IMR-90 (cell line): ENCODE measurements around the gene P2RX3. TPM values are rescaled to one million over a fixed set of nuclear protein-coding genes. Genes with fewer than 3 reads are reported as not detected.

Source experiments
- ATAC-seq: fragments of 200-7000 bp; cut with Tn5 transposase; 2 replicates; pipeline ENCODE4 v1.9.1; 2020; ENCODE audit warnings: low read depth, mild to moderate bottlenecking, moderate library complexity
- BruUV-seq: library from RNA; stranded (reverse); fragments of 400-500 nt; replicated peaks from 2 replicates; lab custom pipeline; 2021; lab: Mats Ljungman, UMichigan
- CTCF ChIA-PET: fragments of 300-600 bp; formaldehyde crosslinking; extraction: SDS; loops from one replicate; lab custom pipeline; 2021; ENCODE audit warnings: antibody characterized with exemption; lab: Yijun Ruan, JAX
- POLR2A ChIA-PET: fragments of 300-600 bp; sonication (Branson Sonifier 250); formaldehyde crosslinking; loops from one replicate; lab custom pipeline; 2022; ENCODE audit warnings: antibody characterized with exemption; ENCODE audit not compliant: unreplicated experiment; lab: Charles Lee
- DNase-seq: peaks from one replicate; pipeline ENCODE4 v3.0.0; 2013
- H2AFZ ChIP-seq: replicated peaks from 2 replicates; pipeline ENCODE3; 2013; ENCODE audit warnings: low read length, mild to moderate bottlenecking; ENCODE audit not compliant: poor library complexity
- H2AK5ac ChIP-seq: 2 replicates; pipeline ENCODE4 v1.6.1; 2013; ENCODE audit warnings: low read depth, low read length, inconsistent platforms
- H2AK9ac ChIP-seq: replicated peaks from 2 replicates; pipeline ENCODE3; 2013; ENCODE audit warnings: mild to moderate bottlenecking, low read depth, low read length, moderate library complexity; ENCODE audit not compliant: poor library complexity
- H2BK120ac ChIP-seq: 2 replicates; pipeline ENCODE4 v1.6.1; 2013; ENCODE audit warnings: low read depth, low read length, inconsistent platforms
- H2BK15ac ChIP-seq: 3 replicates; pipeline ENCODE4 v1.6.1; 2013; ENCODE audit warnings: low read depth, low read length, inconsistent platforms
- H2BK20ac ChIP-seq: 2 replicates; pipeline ENCODE4 v1.6.1; 2013; ENCODE audit warnings: low read depth, mild to moderate bottlenecking, inconsistent platforms, low read length, moderate library complexity
- H2BK5ac ChIP-seq: 2 replicates; pipeline ENCODE4 v1.6.1; 2013; ENCODE audit warnings: mild to moderate bottlenecking, low read depth, low read length, inconsistent platforms; ENCODE audit not compliant: poor library complexity, severe bottlenecking
- H3K14ac ChIP-seq: replicated peaks from 2 replicates; pipeline ENCODE4 v1.6.1; 2013; ENCODE audit warnings: low read depth, low read length, inconsistent platforms
- H3K18ac ChIP-seq: 2 replicates; pipeline ENCODE4 v1.6.1; 2013; ENCODE audit warnings: low read depth, low read length, control low read depth
- H3K23ac ChIP-seq: 2 replicates; pipeline ENCODE4 v1.6.1; 2013; ENCODE audit warnings: low read depth, low read length, inconsistent platforms
- H3K27ac ChIP-seq: 2 replicates; pipeline ENCODE4 v1.5.1; 2013; ENCODE audit warnings: mild to moderate bottlenecking, control low read depth, low read length; ENCODE audit not compliant: insufficient read depth
- H3K27me3 ChIP-seq: 2 replicates; pipeline ENCODE4 v1.6.1; 2013; ENCODE audit warnings: low read length; ENCODE audit not compliant: control insufficient read depth, insufficient read depth
- H3K36me3 ChIP-seq: 2 replicates; pipeline ENCODE4 v1.6.1; 2013; ENCODE audit warnings: low read length, mixed read lengths; ENCODE audit not compliant: control insufficient read depth, insufficient read depth
- H3K4ac ChIP-seq: 2 replicates; pipeline ENCODE4 v1.6.1; 2013; ENCODE audit warnings: low read depth, low read length, inconsistent platforms
- H3K4me1 ChIP-seq: 2 replicates; pipeline ENCODE4 v1.6.1; 2013; ENCODE audit warnings: low read length, mixed read lengths; ENCODE audit not compliant: control insufficient read depth, insufficient read depth
- H3K4me2 ChIP-seq: 2 replicates; pipeline ENCODE4 v1.6.1; 2013; ENCODE audit warnings: low read depth, mild to moderate bottlenecking, control low read depth, low read length, moderate library complexity
- H3K4me3 ChIP-seq: 2 replicates; pipeline ENCODE4 v1.5.1; 2013; ENCODE audit warnings: low read depth, mild to moderate bottlenecking, control low read depth, low read length, moderate library complexity; ENCODE audit not compliant: insufficient read depth
- H3K56ac ChIP-seq: 2 replicates; pipeline ENCODE4 v1.6.1; 2013; ENCODE audit warnings: low read length, inconsistent platforms; ENCODE audit not compliant: insufficient read depth; ENCODE audit errors: extremely low read depth
- H3K79me1 ChIP-seq, 2 experiments: 2 replicates each; pipeline ENCODE4 v1.6.1; 2013; ENCODE audit warnings: low read length in 2 of 2, inconsistent platforms in 1 of 2, low read depth in 1 of 2
- H3K9ac ChIP-seq: 2 replicates; pipeline ENCODE4 v1.6.1; 2013; ENCODE audit warnings: low read depth, low read length, control low read depth
- H3K9me1 ChIP-seq: 2 replicates; pipeline ENCODE4 v1.6.1; 2013; ENCODE audit warnings: low read length, inconsistent platforms; ENCODE audit not compliant: insufficient read depth
- H3K9me3 ChIP-seq: 2 replicates; pipeline ENCODE4 v1.6.1; 2013; ENCODE audit warnings: low read length; ENCODE audit not compliant: control insufficient read depth, insufficient read depth
- H4K20me1 ChIP-seq: 2 replicates; pipeline ENCODE4 v1.6.1; 2013; ENCODE audit warnings: low read length, inconsistent platforms; ENCODE audit not compliant: insufficient read depth
- H4K5ac ChIP-seq: 2 replicates; pipeline ENCODE4 v1.6.1; 2013; ENCODE audit warnings: mild to moderate bottlenecking, low read depth, low read length, control low read depth
- H4K8ac ChIP-seq, 2 experiments: 2 replicates each; pipeline ENCODE4 v1.6.1; 2013; ENCODE audit warnings: low read depth in 2 of 2, low read length in 2 of 2, control low read depth in 1 of 2, inconsistent platforms in 1 of 2
- H4K91ac ChIP-seq: 2 replicates; pipeline ENCODE4 v1.6.1; 2013; ENCODE audit warnings: low read depth, low read length, inconsistent platforms; ENCODE audit not compliant: insufficient read depth
- CHD1 ChIP-seq: IDR thresholded peaks from 2 replicates; pipeline ENCODE4 v1.6.1; 2012; ENCODE audit warnings: low read depth, low read length, improper control_type of control experiment
- FOS ChIP-seq: fragments of 150-350 bp; IDR thresholded peaks from 2 replicates; pipeline ENCODE4 v1.6.1; 2016; ENCODE audit warnings: low read depth, low read length
- POLR2A ChIP-seq: IDR thresholded peaks from 2 replicates; pipeline ENCODE4 v1.6.1; 2012; ENCODE audit warnings: mild to moderate bottlenecking, low read depth, low read length
- WGBS, 2 experiments: methylation state at CpG; one replicate each; pipeline versions ENCODE4 v1.1.5 to v1.1.7; 2013; ENCODE audit warnings: missing lambda C conversion rate in 2 of 2; ENCODE audit not compliant: insufficient read length in 1 of 2; ENCODE audit errors: extremely low coverage in 2 of 2; 5-methylcytosine and 5-hydroxymethylcytosine counted together
- dilution Hi-C: fragments of 300-500 bp; cut with HindIII; formaldehyde crosslinking; loops from one replicate; pipeline ENCODE4 v1.14.3; 2018; ENCODE audit warnings: low sequenced_read_pairs; ENCODE audit not compliant: unreplicated experiment
- in situ Hi-C: fragments of 300-500 bp; cut with MboI; formaldehyde crosslinking; loops from 3 replicates; pipeline ENCODE4 v1.14.3; 2019; ENCODE audit warnings: low sequenced_read_pairs, inconsistent platforms, mixed read lengths
- intact Hi-C: fragments of 100-400 bp; cut with micrococcal nuclease; formaldehyde crosslinking; loops from 2 replicates; pipeline ENCODE4 v1.10.0; 2022
- polyA plus RNA-seq, 3 experiments: library from polyadenylated mRNA; depleted of rRNA; stranded (reverse); fragments of >200 nt; gene quantifications; 2 replicates each; pipeline ENCODE4 v1.2.3, GENCODE V29; 2012; ENCODE audit warnings: low replicate concordance in 1 of 3
- total RNA-seq: library from RNA; depleted of rRNA; stranded (reverse); fragments of >200 nt; gene quantifications from 2 replicates; pipeline ENCODE4 v1.2.3, GENCODE V29; 2012

P2RX3 gene
- total and polyA plus RNA-seq, 2 of the 4 experiments (the other 2 are of a cell fraction), result not detected

- H2BK20ac ChIP-seq, result no peak overlapping the region
- in situ Hi-C loops (no loop called here), dilution Hi-C loops (no loop called here), intact Hi-C loops (no loop called here)
- no peak overlapping the region for H3K14ac ChIP-seq
- no peaks in the 10 kb centered on the region; the same call in 1 of the 2 replicates for H4K20me1 ChIP-seq
- no peak overlapping the region for H3K4me2 ChIP-seq
- H3K27ac ChIP-seq, result no peak overlapping the region
- POLR2A ChIA-PET, result no interaction called here
- no peak overlapping the region for H3K4me3 ChIP-seq
- H3K9ac ChIP-seq, result no peak overlapping the region
- no peaks in the 10 kb centered on the region for H3K9me1 ChIP-seq
- H3K18ac ChIP-seq, result no peak overlapping the region
- H3K36me3 ChIP-seq, result no peaks in the 10 kb centered on the region
- H2AFZ ChIP-seq, result no peak overlapping the region
- DNase-seq, result no peak
- H4K8ac ChIP-seq, result no peak overlapping the region
- H4K5ac ChIP-seq, result no peak overlapping the region
- TF ChIP-seq FOS (no peak), POLR2A (no peak), CHD1 (no peak)
- H3K79me1 ChIP-seq, result no peaks in the 10 kb centered on the region
- no peak overlapping the region for H3K23ac ChIP-seq
- no peak overlapping the region for H2AK9ac ChIP-seq
- CTCF ChIA-PET, result no interaction called here
- H3K4ac ChIP-seq, result no peak overlapping the region
- no peaks in the 10 kb centered on the region for H3K4me1 ChIP-seq
- H2BK5ac ChIP-seq, result no peak overlapping the region
- no peak overlapping the region for H3K56ac ChIP-seq
- peaks cover 48% of the 10 kb centered on the region for H3K27me3 ChIP-seq
- WGBS, 2 experiments, result no CpG with 5 or more reads among the region's 4 CpGs
- H2AK5ac ChIP-seq, result no peak overlapping the region
- no peak for ATAC-seq
- no peak overlapping the region for H2BK120ac ChIP-seq
- no peak overlapping the region for H4K91ac ChIP-seq
- no peak overlapping the region for H2BK15ac ChIP-seq
- BruUV-seq, result no TSS peak
- no peaks in the 10 kb centered on the region for H3K9me3 ChIP-seq
These were observed 54.6 kb downstream of the P2RX3 start for GRCh38 chr11:57392763-57393105.
